Astrocyte of the cerebellum (primary cell): Measurements from ENCODE around the gene SNX8.
"Not testable (repeated sequence)": the region's sequence is repeated elsewhere in the genome, so short reads cannot be mapped to it uniquely, and the experiment has no call there.

Experiments
- DNase-seq: peaks from one replicate; pipeline ENCODE4 v3.0.0-alpha.2; 2011; ENCODE audit warnings: low read depth
- H3K4me3 ChIP-seq: 2 replicates; pipeline ENCODE4 v1.5.1; 2011; ENCODE audit warnings: mild to moderate bottlenecking, low read depth, low read length, moderate library complexity
- CTCF ChIP-seq: IDR thresholded peaks from 2 replicates; pipeline ENCODE4 v1.5.1; 2012; ENCODE audit warnings: low read length, low read depth, moderate library complexity, mild to moderate bottlenecking; ENCODE audit errors: missing control alignments
- in situ Hi-C: cut with HindIII; loops from 2 replicates; pipeline ENCODE4 v1.10.0; 2017; ENCODE audit warnings: low sequenced_read_pairs

The SNX8 gene

GRCh38 chr7:2273866-2274265, 40.4 kb downstream of the SNX8 start:
- in situ Hi-C loops, result no loop called here
- no peak for TF ChIP-seq CTCF
- H3K4me3 ChIP-seq, result no peak overlapping the region
- no peak for DNase-seq

GRCh38 chr7:2272031-2272430, 42.2 kb downstream of the SNX8 start:
- TF ChIP-seq CTCF, result no peak
- H3K4me3 ChIP-seq, result no peak overlapping the region
- in situ Hi-C loops, result no loop called here
- DNase-seq, result peak; percentile 40

GRCh38 chr7:2271273-2272026, 42.8 kb downstream of the SNX8 start:
- no peak for DNase-seq
- H3K4me3 ChIP-seq, result no peak overlapping the region
- in situ Hi-C loops, result no loop called here
- no peak for TF ChIP-seq CTCF

GRCh38 chr7:2270495-2270894, 43.7 kb downstream of the SNX8 start:
- H3K4me3 ChIP-seq, result no peak overlapping the region
- DNase-seq, result no peak
- TF ChIP-seq CTCF, result no peak
- in situ Hi-C loops, result no loop called here

GRCh38 chr7:2269991-2270460, 44.2 kb downstream of the SNX8 start:
- in situ Hi-C loops, result no loop called here
- TF ChIP-seq CTCF, result no peak
- no peak for DNase-seq
- H3K4me3 ChIP-seq, result no peak overlapping the region

GRCh38 chr7:2269089-2269990, 44.9 kb downstream of the SNX8 start:
- H3K4me3 ChIP-seq, in situ Hi-C loops, DNase-seq: not testable (repeated sequence)

GRCh38 chr7:2266911-2267310, 47.3 kb downstream of the SNX8 start:
- H3K4me3 ChIP-seq, result no peak overlapping the region
- in situ Hi-C loops, result no loop called here
- DNase-seq, result no peak
- TF ChIP-seq CTCF, result no peak
